ENCODE data around the gene ARMC2.

ARMC2 gene

DNA sequence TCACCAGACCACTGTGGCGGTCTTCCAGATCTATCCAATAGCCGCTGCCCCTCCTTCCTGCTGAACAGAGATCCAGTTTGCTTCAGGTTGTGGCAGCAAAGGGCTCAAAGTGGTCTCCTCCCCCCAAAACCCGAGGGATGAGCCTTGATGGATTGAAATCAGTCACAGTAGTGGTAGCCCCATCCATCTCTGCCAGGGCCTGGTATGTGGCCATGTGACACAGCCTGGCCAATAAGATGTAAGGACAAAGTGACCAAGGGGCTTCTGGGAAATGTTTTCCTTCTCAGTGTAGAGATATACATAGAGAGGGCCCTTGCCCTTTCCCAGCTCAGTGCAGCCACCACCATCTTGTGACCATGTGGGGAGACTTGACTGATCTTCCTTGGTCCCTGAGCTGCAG is 4.1 kb upstream of the ARMC2 start:
- H3K9me3 ChIP-seq (ENCODE audit: insufficient read depth, low read length): no peaks in the 10 kb centered on the region
- no peak overlapping the region for H3K9ac ChIP-seq (ENCODE audit: insufficient read length, low read depth)
- no peak for DNase-seq (ENCODE audit: low read depth, low spot score)
- no peak overlapping the region for H3K4me3 ChIP-seq (ENCODE audit: insufficient read length, low read depth)
- no peaks in the 10 kb centered on the region for H3K27me3 ChIP-seq (ENCODE audit: insufficient read depth, insufficient read length)
- no peaks in the 10 kb centered on the region for H3K4me1 ChIP-seq (ENCODE audit: insufficient read depth, insufficient read length)
- TF ChIP-seq ZNF274 (IDR thresholded peaks at IDR 0.05; ENCODE audit: low read depth, low read length) (no peak), SUZ12 (IDR thresholded peaks at IDR 0.05; ENCODE audit: extremely low read depth, insufficient read depth, insufficient read length) (no peak), YY1 (IDR thresholded peaks at IDR 0.05; ENCODE audit: insufficient read depth, insufficient read length) (no peak)
- no peaks in the 10 kb centered on the region for H3K36me3 ChIP-seq (ENCODE audit: insufficient read depth, insufficient read length, low read length)

DNA sequence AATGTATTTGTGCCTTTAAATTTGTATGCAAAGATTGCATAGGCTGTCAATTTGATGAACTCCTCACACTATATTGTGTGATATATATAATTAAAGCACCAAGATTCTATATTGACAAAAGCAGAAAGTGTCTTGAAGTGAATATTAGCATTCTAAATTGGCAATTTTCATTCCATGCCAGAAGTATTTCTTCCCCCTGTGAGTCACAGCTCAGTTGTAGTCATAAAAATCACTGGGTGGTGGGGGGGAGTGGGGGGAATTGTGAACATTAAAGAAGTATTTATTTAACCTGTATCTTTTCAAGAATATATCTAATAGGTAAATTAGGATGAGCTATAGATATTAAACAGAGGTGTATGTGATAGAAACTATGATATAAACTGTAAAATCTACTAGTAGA is 3.1 kb upstream of the ARMC2 start:
- H3K9ac ChIP-seq (ENCODE audit: insufficient read length, low read depth): no peak overlapping the region
- no peaks in the 10 kb centered on the region for H3K27me3 ChIP-seq (ENCODE audit: insufficient read depth, insufficient read length)
- H3K9me3 ChIP-seq (ENCODE audit: insufficient read depth, low read length): no peaks in the 10 kb centered on the region
- H3K4me3 ChIP-seq (ENCODE audit: insufficient read length, low read depth): no peak overlapping the region
- H3K36me3 ChIP-seq (ENCODE audit: insufficient read depth, insufficient read length, low read length): no peaks in the 10 kb centered on the region
- DNase-seq (ENCODE audit: low read depth, low spot score): no peak
- no peaks in the 10 kb centered on the region for H3K4me1 ChIP-seq (ENCODE audit: insufficient read depth, insufficient read length)
- no peak for TF ChIP-seq SUZ12 (IDR thresholded peaks at IDR 0.05; ENCODE audit: extremely low read depth, insufficient read depth, insufficient read length)
- no peak for TF ChIP-seq ZNF274 (IDR thresholded peaks at IDR 0.05; ENCODE audit: low read depth, low read length)

DNA sequence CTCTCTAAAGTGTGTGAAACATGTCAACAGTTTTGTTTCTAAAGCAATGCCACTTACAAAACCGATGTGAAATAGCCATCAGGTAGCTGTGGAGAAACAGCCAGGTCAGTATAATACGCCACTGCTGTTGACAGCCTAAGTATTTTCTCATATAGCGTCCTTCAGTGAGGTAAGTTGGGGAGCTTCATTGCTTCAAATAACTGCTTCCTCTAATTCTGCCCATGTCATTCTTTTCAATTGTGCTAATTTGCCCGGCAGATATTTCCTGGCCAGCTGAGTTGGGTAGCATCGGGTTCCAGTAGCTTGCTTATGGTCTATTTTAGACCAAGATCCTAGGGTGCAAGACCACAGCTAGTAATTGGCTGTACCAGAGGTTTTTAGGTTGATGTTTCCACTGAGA is 2.1 kb upstream of the ARMC2 start:
- Histone ChIP-seq H3K9me3 (ENCODE audit: insufficient read depth, low read length) (no peaks in the 10 kb centered on the region), H3K9ac (ENCODE audit: insufficient read length, low read depth) (no peak overlapping the region), H3K4me3 (ENCODE audit: insufficient read length, low read depth) (no peak overlapping the region), H3K4me1 (ENCODE audit: insufficient read depth, insufficient read length) (no peaks in the 10 kb centered on the region), H3K27me3 (ENCODE audit: insufficient read depth, insufficient read length) (no peaks in the 10 kb centered on the region), H3K36me3 (ENCODE audit: insufficient read depth, insufficient read length, low read length) (no peaks in the 10 kb centered on the region)
- no peak for TF ChIP-seq SUZ12 (IDR thresholded peaks at IDR 0.05; ENCODE audit: extremely low read depth, insufficient read depth, insufficient read length)
- no peak for TF ChIP-seq YY1 (IDR thresholded peaks at IDR 0.05; ENCODE audit: insufficient read depth, insufficient read length)
- no peak for TF ChIP-seq ZNF274 (IDR thresholded peaks at IDR 0.05; ENCODE audit: low read depth, low read length)
- DNase-seq (ENCODE audit: low read depth, low spot score): no peak

DNA sequence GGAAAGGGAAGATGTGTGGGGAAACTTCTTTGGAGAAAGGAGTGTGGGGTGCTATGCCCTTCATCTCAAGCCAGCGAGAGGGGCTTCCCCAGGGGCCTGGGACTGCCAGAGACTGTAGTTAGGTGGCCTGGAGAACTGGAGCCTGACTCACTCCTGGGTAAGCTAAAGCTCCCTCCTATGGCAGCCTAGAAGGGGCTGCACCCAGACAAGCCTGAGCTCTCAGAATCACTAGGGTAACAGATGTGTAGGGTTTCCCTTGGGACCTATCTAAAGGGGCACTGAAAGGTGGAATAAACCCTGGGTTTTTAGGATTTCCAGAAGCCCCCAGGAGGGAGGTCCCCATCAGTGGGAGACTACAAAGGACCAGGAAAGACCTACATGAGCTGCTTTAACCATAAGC is 1.6 kb upstream of the ARMC2 start:
- TF ChIP-seq ZNF274 (IDR thresholded peaks at IDR 0.05; ENCODE audit: low read depth, low read length): no peak
- no peak for TF ChIP-seq SUZ12 (IDR thresholded peaks at IDR 0.05; ENCODE audit: extremely low read depth, insufficient read depth, insufficient read length)
- TF ChIP-seq YY1 (IDR thresholded peaks at IDR 0.05; ENCODE audit: insufficient read depth, insufficient read length): no peak
- no peaks in the 10 kb centered on the region for H3K9me3 ChIP-seq (ENCODE audit: insufficient read depth, low read length)
- H3K4me1 ChIP-seq (ENCODE audit: insufficient read depth, insufficient read length): no peaks in the 10 kb centered on the region
- no peaks in the 10 kb centered on the region for H3K36me3 ChIP-seq (ENCODE audit: insufficient read depth, insufficient read length, low read length)
- H3K27me3 ChIP-seq (ENCODE audit: insufficient read depth, insufficient read length): no peaks in the 10 kb centered on the region
- no peak for DNase-seq (ENCODE audit: low read depth, low spot score)
- H3K9ac ChIP-seq (ENCODE audit: insufficient read length, low read depth): no peak overlapping the region
- no peak overlapping the region for H3K4me3 ChIP-seq (ENCODE audit: insufficient read length, low read depth)

DNA sequence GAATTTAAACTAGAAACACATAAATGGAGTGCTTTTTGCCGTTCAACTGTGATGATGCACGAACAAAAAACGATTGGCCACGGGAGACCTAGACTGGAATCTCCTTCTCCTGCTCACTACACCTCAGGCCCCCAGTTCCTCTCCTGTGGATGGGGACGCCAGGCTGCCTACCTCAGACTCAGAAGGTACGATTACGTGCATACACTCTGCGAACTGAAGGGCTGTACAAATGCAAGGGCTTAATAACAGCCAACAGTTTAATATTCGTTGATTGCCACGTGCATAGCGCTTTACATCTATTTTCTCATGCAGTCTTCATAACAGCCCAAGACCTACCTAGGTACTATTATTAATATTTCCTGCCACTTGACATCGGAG is 495 bp upstream of the ARMC2 start:
- Histone ChIP-seq H3K9ac (ENCODE audit: insufficient read length, low read depth) (peak overlapping the region; percentile 29), H3K9me3 (ENCODE audit: insufficient read depth, low read length) (no peaks in the 10 kb centered on the region), H3K36me3 (ENCODE audit: insufficient read depth, insufficient read length, low read length) (no peaks in the 10 kb centered on the region), H3K4me1 (ENCODE audit: insufficient read depth, insufficient read length) (no peaks in the 10 kb centered on the region), H3K4me3 (ENCODE audit: insufficient read length, low read depth) (peak overlapping the region; percentile 76), H3K27me3 (ENCODE audit: insufficient read depth, insufficient read length) (no peaks in the 10 kb centered on the region)
- TF ChIP-seq SUZ12 (IDR thresholded peaks at IDR 0.05; ENCODE audit: extremely low read depth, insufficient read depth, insufficient read length) (no peak), YY1 (IDR thresholded peaks at IDR 0.05; ENCODE audit: insufficient read depth, insufficient read length) (no peak), ZNF274 (IDR thresholded peaks at IDR 0.05; ENCODE audit: low read depth, low read length) (no peak)
- DNase-seq (ENCODE audit: low read depth, low spot score): no peak

DNA sequence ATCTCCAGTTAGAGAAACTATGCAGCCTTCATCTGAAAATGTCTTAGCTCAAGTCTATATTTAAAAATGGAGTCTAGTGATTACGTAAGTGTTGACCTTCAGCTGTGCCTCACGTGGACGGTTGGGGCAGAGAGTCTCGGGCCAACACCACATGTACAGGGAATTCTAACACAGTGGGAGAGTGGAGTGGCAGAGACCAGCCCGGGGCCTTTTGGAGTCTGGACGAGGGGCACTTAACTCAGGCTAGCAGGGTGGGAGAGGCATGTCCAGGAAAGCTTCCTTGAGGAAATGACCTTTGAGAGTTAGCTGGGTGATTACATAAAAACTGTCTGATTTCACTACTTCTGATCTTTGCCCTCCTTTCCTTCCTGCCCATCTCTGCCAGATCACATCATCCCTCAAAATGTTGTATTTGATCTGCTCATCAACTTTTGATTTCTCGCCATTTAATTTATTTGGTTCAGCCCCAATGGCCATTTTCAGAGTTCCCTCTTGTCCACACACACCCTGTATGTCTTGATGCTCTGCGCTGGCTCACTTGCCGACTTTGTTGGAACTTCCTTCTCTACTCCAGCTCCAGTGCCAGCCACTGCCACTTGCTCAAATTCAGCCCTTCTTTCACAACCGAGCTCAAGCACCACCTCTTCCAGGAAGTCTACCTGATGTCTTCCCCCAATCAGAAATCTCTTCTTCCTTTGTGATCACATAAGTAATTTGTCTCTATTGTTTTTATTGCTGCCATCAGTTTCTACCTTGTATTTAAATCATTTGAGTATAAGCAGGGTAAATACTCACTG is 2.6 kb downstream of the ARMC2 start:
- Histone ChIP-seq H3K4me1 (ENCODE audit: insufficient read depth, insufficient read length) (no peaks in the 10 kb centered on the region), H3K36me3 (ENCODE audit: insufficient read depth, insufficient read length, low read length) (peaks cover 9% of the 10 kb centered on the region), H3K9me3 (ENCODE audit: insufficient read depth, low read length) (no peaks in the 10 kb centered on the region), H3K9ac (ENCODE audit: insufficient read length, low read depth) (no peak overlapping the region), H3K27me3 (ENCODE audit: insufficient read depth, insufficient read length) (no peaks in the 10 kb centered on the region), H3K4me3 (ENCODE audit: insufficient read length, low read depth) (no peak overlapping the region)
- TF ChIP-seq YY1 (IDR thresholded peaks at IDR 0.05; ENCODE audit: insufficient read depth, insufficient read length) (no peak), SUZ12 (IDR thresholded peaks at IDR 0.05; ENCODE audit: extremely low read depth, insufficient read depth, insufficient read length) (no peak), ZNF274 (IDR thresholded peaks at IDR 0.05; ENCODE audit: low read depth, low read length) (no peak)
- DNase-seq (ENCODE audit: low read depth, low spot score): no peak

DNA sequence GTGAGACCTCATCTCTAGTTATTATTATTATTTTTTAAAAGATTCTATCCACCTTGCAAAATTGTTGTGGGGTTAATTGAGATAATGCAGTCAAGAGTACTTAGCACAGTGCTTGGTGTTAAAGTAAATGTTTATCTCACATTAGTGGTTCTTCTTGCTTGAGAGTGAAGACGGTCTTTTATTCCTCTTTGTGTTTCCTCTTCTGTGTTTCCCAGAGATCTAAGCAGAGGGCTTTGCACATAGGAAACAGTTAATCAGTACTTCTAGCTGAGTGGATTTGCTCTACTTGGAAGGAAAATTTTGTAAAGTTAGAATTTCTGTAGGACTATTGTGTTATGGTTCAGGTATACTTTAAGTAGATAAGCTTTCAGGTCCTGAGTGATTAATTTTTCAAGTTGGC is 3.5 kb downstream of the ARMC2 start:
- Histone ChIP-seq H3K36me3 (ENCODE audit: insufficient read depth, insufficient read length, low read length) (peaks cover 13% of the 10 kb centered on the region), H3K4me3 (ENCODE audit: insufficient read length, low read depth) (no peak overlapping the region), H3K9me3 (ENCODE audit: insufficient read depth, low read length) (no peaks in the 10 kb centered on the region; the same call in 1 of the 2 replicates), H3K9ac (ENCODE audit: insufficient read length, low read depth) (no peak overlapping the region), H3K27me3 (ENCODE audit: insufficient read depth, insufficient read length) (no peaks in the 10 kb centered on the region), H3K4me1 (ENCODE audit: insufficient read depth, insufficient read length) (no peaks in the 10 kb centered on the region)
- DNase-seq (ENCODE audit: low read depth, low spot score): no peak
- no peak for TF ChIP-seq ZNF274 (IDR thresholded peaks at IDR 0.05; ENCODE audit: low read depth, low read length)
- no peak for TF ChIP-seq SUZ12 (IDR thresholded peaks at IDR 0.05; ENCODE audit: extremely low read depth, insufficient read depth, insufficient read length)
- no peak for TF ChIP-seq YY1 (IDR thresholded peaks at IDR 0.05; ENCODE audit: insufficient read depth, insufficient read length)

Measured in NT2/D1 (cell line).